ENCODE results near the gene MAD1L1.

Gene MAD1L1

GRCh38 chr7:2192831-2193534, 39.8 kb downstream of the MAD1L1 start:
- ATAC-seq = no peak
- TF ChIP-seq SNAI2 (CRISPR knock-in tag; IDR thresholded peaks at IDR 0.05) = no peak
- TF ChIP-seq ZFP30 (CRISPR knock-in tag; IDR thresholded peaks at IDR 0.05) = no peak
- no peak for TF ChIP-seq ZNF8 (CRISPR knock-in tag; IDR thresholded peaks at IDR 0.05)
- no peak for TF ChIP-seq RARB (CRISPR knock-in tag; IDR thresholded peaks at IDR 0.05)
- TF ChIP-seq CSDC2 (CRISPR knock-in tag; IDR thresholded peaks at IDR 0.05) = no peak
- no peak for TF ChIP-seq CREB5 (CRISPR knock-in tag; IDR thresholded peaks at IDR 0.05; ENCODE audit: low read depth)
- TF ChIP-seq PPARA (CRISPR knock-in tag; IDR thresholded peaks at IDR 0.05; ENCODE audit: borderline replicate concordance) = no peak
- TF ChIP-seq CSRNP3 (CRISPR knock-in tag; IDR thresholded peaks at IDR 0.05) = no peak
- no peak for TF ChIP-seq TSHZ2 (CRISPR knock-in tag; IDR thresholded peaks at IDR 0.05)
- no peak for TF ChIP-seq ARNTL (CRISPR knock-in tag; IDR thresholded peaks at IDR 0.05; ENCODE audit: borderline replicate concordance, low read depth)
- TF ChIP-seq ISL1 (CRISPR knock-in tag; IDR thresholded peaks at IDR 0.05) = no peak
- TF ChIP-seq PATZ1 (CRISPR knock-in tag; IDR thresholded peaks at IDR 0.05; ENCODE audit: borderline replicate concordance) = no peak
- no peak for TF ChIP-seq ESRRG (CRISPR knock-in tag; IDR thresholded peaks at IDR 0.05)
- TF ChIP-seq ZNF70 (CRISPR knock-in tag; IDR thresholded peaks at IDR 0.05) = no peak
- TF ChIP-seq GLIS3 (CRISPR knock-in tag; IDR thresholded peaks at IDR 0.05) = no peak
- TF ChIP-seq ZNF565 (CRISPR knock-in tag; conservative IDR thresholded peaks at IDR 0.05; ENCODE audit: low read depth) = no peak
- no peak for TF ChIP-seq TOX (CRISPR knock-in tag; IDR thresholded peaks at IDR 0.05; ENCODE audit: borderline replicate concordance)
- TF ChIP-seq ZC3H10 (CRISPR knock-in tag; IDR thresholded peaks at IDR 0.05) = no peak
- TF ChIP-seq ZFP3 (CRISPR knock-in tag; IDR thresholded peaks at IDR 0.05) = no peak

GRCh38 chr7:2191016-2191415, 41.7 kb downstream of the MAD1L1 start:
- ATAC-seq = no peak
- TF ChIP-seq CSDC2 (CRISPR knock-in tag; IDR thresholded peaks at IDR 0.05) = no peak
- TF ChIP-seq CSRNP3 (CRISPR knock-in tag; IDR thresholded peaks at IDR 0.05) = no peak
- TF ChIP-seq TSHZ2 (CRISPR knock-in tag; IDR thresholded peaks at IDR 0.05) = no peak
- no peak for TF ChIP-seq CREB5 (CRISPR knock-in tag; IDR thresholded peaks at IDR 0.05; ENCODE audit: low read depth)
- no peak for TF ChIP-seq SNAI2 (CRISPR knock-in tag; IDR thresholded peaks at IDR 0.05)
- TF ChIP-seq ZNF8 (CRISPR knock-in tag; IDR thresholded peaks at IDR 0.05) = no peak
- TF ChIP-seq GLIS3 (CRISPR knock-in tag; IDR thresholded peaks at IDR 0.05) = no peak
- no peak for TF ChIP-seq OSR1 (CRISPR knock-in tag; IDR thresholded peaks at IDR 0.05)
- TF ChIP-seq POU6F1 (CRISPR knock-in tag; IDR thresholded peaks at IDR 0.05; ENCODE audit: borderline replicate concordance, low read depth) = no peak
- no peak for TF ChIP-seq ZNF565 (CRISPR knock-in tag; conservative IDR thresholded peaks at IDR 0.05; ENCODE audit: low read depth)
- no peak for TF ChIP-seq PPARA (CRISPR knock-in tag; IDR thresholded peaks at IDR 0.05; ENCODE audit: borderline replicate concordance)
- no peak for TF ChIP-seq ZNF70 (CRISPR knock-in tag; IDR thresholded peaks at IDR 0.05)
- no peak for TF ChIP-seq ISL1 (CRISPR knock-in tag; IDR thresholded peaks at IDR 0.05)
- TF ChIP-seq ARNTL (CRISPR knock-in tag; IDR thresholded peaks at IDR 0.05; ENCODE audit: borderline replicate concordance, low read depth) = no peak
- no peak for TF ChIP-seq ZFP30 (CRISPR knock-in tag; IDR thresholded peaks at IDR 0.05)
- no peak for TF ChIP-seq RARB (CRISPR knock-in tag; IDR thresholded peaks at IDR 0.05)
- no peak for TF ChIP-seq TOX (CRISPR knock-in tag; IDR thresholded peaks at IDR 0.05; ENCODE audit: borderline replicate concordance)

Data from SK-N-SH treated with all-trans-retinoic acid at 6 μM for 48 hours (cell line).